ENCODE data around the gene NSG1.
"Not testable (repeated sequence)": the region's sequence is repeated elsewhere in the genome, so short reads cannot be mapped to it uniquely, and the experiment has no call there.

NSG1 gene, protein sequence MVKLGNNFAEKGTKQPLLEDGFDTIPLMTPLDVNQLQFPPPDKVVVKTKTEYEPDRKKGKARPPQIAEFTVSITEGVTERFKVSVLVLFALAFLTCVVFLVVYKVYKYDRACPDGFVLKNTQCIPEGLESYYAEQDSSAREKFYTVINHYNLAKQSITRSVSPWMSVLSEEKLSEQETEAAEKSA

DNA sequence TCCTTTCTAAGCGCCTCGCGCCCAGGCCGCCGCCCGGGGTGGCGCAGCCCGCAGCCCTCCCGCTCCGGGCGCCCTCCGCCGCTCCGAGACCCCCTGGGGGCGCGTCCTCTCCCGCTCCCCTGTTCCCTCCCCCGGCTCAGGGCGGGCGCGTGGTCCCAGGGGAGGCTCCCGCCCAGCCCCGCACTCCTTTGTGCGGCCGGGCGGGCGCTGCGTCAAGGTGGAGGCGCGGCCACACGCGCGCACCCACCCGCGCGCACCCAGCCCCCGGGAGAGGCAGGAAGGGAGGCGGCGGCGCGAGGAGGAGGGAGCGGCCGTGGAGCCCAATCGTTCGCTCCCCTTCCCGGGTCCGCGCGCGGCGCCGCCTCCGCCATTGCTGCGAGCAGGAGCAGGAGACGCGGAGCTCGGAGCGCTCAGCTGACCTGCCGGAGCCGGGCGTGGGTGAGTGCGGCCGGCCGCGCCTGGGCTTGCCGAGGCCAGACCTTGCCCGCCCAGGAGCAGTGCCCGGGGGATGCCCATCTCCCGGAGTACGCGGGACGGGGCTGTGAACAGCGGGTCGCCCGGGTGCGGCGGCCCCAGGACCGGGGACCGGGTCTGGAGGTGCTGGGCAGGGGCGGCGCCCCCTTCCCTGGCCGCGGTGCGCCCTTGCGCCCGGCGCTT lies at the start of gene NSG1:
Gene NSG1 (plus strand): TSS at position 367 of the 657 bp plus-strand sequence. CDS start 528 bp downstream, outside the sequence.
- peak; percentile 37 for DNase-seq

DNA sequence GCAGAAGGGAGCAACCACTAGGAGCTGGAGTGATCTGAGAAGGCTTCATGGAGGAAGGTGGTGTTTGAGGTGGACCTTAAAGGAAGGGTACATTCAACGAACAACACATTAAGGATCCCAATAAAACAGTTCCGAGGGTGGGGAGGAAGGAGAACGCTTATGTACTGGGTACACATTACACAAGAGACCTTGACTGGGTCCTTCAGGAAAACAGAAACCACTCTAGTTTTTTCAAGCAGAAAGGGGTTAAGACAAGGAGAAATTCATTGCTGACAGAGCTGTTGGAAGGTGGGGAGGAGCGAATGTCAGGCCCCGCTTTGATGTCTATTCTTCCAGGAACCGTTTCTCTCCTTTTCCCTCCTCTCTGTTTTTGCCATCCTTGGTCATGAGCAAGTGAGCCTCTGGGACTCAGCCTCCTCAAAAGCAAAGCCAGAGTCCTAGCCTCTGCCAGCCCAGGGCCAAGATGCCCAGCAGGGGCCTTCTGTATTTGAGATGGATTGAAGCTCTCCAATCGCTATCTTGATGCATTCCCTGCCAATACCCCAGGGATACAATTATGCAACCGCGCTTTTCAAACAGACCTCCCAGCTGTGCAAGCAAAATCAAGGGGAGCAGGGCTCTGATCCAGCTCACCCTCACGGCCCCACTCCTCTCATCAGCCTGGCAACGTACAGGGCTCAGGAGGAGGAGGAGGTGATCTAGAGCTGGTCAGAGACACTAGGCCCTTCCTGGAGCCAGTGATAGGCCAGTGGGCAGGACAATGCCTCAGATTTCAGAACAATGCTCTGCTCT lies 48.5 kb upstream of the NSG1 start:
- DNase-seq, result no peak

- no peak for DNase-seq
These were observed 47.3 kb upstream of the NSG1 start for GRCh38 chr4:4339504-4340085.

DNA sequence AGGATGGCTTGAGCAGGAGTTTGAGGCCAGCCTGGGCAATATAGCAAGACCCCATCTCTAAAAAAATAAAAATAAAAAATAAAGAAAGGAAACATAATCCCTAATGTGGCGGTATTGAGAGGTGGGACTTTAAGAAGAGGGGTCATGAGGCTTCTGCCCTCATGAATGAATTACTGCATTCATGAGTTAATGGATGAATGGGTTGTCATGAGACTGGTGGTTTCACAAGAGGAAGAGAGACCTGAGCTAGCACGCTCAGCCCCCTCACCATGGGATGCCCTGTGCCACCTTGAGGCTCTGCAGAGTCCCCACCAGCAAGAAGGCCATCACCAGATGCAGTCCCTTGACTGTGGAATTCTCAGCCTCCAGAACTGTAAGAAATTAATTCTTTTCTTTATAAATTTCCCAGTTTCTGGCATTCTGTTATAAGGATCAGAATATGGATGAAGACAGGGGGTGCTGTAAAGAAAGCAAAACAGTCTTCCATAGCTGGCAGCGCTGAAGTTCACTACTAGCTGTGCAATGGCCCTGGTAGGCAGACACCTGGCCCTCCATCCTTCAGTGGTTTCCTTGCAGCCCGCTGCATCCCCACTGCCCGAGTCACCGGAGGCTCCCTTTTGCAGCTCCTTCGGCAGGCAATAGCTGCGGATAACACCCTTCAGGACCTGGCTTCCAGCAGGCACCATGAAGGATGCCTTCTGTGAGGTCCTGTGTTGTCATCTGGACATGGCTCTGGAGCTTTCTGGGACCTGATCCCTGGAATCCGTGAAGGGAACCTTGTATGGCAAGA lies 44.8 kb upstream of the NSG1 start:
- no peak for DNase-seq

DNA sequence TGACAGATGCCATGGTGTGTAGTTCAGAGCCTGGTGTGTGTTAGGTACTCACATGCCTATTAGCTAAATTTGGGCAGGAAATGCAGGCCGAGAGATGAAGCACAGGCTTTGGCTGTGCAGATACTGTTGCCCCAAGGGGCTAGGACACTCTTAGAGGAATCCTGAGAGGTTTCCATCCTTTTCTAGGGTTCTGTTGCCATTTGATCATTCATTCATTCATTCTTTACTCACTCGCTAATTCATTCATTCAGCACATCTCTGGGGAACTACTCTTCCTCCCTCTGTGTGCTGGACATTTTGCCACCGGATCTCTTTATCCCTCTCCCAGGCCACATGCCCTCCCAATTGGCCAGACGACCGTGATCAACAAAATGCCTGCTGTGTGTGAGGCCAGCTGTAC lies 43.9 kb upstream of the NSG1 start:
- no peak for DNase-seq

GRCh38 chr4:4344915-4345527 lies 41.9 kb upstream of the NSG1 start:
- no peak for DNase-seq

GRCh38 chr4:4347585-4347984 lies 39.3 kb upstream of the NSG1 start:
- no peak for DNase-seq

- not testable (repeated sequence) for DNase-seq
These were observed 38.3 kb upstream of the NSG1 start for GRCh38 chr4:4348585-4348984.

- no peak for DNase-seq
These were observed 37.0 kb upstream of the NSG1 start for GRCh38 chr4:4349867-4350266.

- DNase-seq, result no peak
These were observed 36.0 kb upstream of the NSG1 start for GRCh38 chr4:4350909-4351308.

- no peak for DNase-seq
These were observed 31.6 kb upstream of the NSG1 start for GRCh38 chr4:4355302-4355701.

GRCh38 chr4:4356106-4357041 lies 30.5 kb upstream of the NSG1 start:
- no peak for DNase-seq

- no peak for DNase-seq
These were observed 28.6 kb upstream of the NSG1 start for GRCh38 chr4:4358093-4358854.

DNA sequence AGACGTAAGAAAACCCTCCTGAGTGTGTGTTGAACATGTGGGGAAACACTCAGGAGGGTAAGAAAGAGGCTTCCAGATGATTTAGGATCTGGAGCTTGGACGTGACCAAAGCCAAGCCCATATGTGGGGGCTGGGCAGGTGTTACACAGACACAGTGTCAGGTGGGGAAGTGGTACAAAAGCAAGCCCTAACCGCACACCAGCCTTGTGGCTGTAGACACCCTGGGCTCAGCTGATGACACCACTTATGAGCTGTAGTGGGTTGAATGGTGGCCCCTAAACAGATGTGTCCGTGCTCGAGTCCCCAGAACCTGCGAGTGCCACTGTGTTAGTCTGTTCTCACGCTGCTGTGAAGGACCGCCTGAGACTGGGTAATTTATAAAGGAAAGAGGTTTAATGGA lies 25.0 kb upstream of the NSG1 start:
- DNase-seq, result no peak

- DNase-seq, result no peak
These were observed 23.8 kb upstream of the NSG1 start for GRCh38 chr4:4362991-4363697.

DNA sequence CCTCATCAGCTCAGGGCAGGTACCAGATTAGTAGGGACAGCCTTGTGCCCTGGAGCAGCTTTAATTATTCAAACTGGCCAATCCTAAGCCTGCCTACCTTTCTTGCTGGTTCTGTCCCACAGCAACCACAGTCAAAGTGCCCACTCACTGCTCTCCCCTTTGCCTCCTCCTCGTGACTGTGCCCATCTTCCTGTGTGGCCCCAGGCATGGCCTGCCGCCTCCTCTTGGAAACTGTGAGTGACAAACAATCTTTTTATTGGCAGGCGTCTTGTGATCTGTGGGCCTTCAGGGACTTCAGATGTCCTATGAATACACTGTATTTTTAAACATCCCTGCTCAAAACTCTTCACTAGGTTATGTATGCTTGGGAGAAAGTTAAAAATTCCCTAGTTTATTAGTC lies 22.8 kb upstream of the NSG1 start:
- no peak for DNase-seq

DNA sequence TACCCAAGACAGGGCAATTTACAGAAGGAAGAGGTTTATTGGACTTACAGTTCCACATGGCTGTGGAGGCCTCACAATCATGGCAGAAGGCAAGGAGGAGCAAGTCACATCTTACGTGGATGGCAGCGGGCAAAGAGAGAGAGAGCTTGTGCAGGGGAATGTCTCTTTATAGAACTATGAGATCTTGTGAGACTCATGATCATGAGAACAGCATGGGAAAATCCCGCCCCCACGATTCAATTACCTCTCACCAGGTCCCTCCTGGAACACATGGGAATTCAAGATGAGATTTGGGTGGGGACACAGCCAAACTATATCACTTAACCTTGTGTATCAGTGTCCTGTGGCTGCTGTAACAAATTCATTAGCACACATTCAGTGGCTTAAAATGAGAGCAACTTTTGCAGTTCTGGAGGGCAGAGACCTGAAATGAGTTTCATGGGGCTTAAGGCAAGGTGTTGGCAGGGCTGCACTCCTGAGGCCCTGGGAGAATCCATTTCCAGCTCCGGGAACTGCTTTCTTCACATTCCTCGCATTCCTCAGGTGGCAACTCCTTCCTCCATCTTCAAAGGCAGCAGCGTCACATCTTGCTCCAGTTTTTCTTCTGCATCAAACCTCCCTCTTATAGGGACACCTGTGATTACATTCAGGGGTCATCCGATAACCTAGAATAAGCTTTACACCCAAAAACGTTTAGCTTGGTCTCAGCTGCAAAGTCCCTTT lies 22.3 kb upstream of the NSG1 start:
- no peak for DNase-seq

DNA sequence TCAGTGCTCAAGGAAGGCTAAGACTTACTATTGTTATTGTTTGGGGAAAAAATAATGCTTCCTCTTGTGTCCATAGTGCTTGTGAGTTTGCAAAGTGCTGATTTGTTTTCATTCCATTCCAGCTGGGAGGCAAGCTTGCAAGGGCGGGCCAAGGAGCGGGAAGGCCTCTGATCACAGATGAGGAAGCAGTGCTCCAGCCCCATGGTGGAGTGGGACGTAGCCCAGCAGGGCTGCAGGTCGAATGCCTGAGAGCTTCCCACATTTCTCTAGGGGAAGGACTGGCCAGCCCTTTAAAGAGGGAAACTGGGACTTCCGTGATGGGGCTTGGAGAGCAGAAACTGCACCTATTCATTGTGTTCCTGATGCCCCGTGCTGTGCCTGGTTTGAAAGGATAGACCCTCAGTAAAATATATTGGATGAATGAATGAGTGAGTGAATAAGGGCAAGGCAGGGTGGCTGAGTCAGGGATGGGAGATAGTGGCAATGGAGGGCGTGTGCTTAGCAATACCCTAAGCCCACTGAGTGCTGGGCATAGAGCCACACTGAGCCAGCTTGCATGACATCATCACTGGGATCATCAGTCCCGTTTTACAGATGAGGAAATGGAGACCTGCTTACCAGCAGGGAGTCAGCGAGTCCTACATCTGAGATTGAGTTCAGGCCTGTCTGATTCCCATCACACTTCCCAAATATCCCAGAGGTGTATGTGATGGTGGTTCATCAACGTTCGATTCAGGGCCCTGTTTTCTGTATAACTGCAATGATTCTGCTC lies 17.9 kb upstream of the NSG1 start:
- no peak for DNase-seq

Measured in NCI-H510A (cell line).